Stimulated activated CD4-positive, alpha-beta T cell treated with anti-CD3 and anti-CD28 coated beads, Interleukin-4, amount 100 ng/mL, for 24 hours (primary cell): ENCODE measurements around the gene SLC2A1.

ENCODE experiments used
- DNase-seq: peaks from one replicate; pipeline ENCODE4 v3.0.0-alpha.2; 2020

The SLC2A1 gene

GRCh38 chr1:42979896-42980800 lies 21.5 kb upstream of the SLC2A1 start:
- no peak for DNase-seq

GRCh38 chr1:42979036-42979430 lies 20.4 kb upstream of the SLC2A1 start:
- DNase-seq, result no peak

DNA sequence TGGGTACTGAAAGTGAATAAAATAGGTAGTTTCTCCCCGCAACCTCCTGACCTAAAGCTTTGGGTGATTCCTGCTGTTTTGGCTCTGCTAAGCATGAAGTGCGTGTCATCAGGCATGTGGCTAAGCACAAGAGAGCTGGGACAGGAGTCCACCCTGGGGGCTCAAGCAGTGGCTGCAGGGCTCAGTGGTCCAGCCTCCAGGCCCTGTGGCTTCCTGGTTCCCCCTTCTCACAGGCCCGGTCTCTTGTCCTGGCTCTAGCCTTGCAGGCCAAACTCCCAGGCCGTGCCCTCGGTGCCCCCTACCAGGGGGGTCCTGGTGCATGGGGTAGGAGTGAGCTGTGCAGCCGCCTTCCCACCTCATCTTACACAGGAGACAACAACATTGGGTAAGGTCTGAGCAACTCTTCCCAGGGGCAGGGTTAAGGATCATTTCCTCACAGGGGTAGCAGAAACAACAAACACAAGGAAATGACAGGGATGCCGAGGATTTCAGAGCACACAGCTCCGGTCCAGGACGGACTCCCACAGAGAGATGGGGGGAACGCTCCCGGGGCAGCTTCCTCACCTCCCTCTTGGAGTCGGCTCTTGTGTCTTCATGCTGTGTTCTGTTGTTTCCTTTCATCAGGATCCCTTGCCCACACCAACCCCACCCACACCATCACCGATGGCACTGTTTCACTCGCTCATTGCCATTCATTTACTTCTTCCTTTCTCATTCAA lies 19.8 kb upstream of the SLC2A1 start:
- no peak for DNase-seq

GRCh38 chr1:42977653-42978052 lies 19.0 kb upstream of the SLC2A1 start:
- DNase-seq, result no peak

- DNase-seq, result no peak
Observed at GRCh38 chr1:42975561-42976225, 17.0 kb upstream of the SLC2A1 start.

GRCh38 chr1:42974767-42975437 lies 16.2 kb upstream of the SLC2A1 start:
- no peak for DNase-seq

DNA sequence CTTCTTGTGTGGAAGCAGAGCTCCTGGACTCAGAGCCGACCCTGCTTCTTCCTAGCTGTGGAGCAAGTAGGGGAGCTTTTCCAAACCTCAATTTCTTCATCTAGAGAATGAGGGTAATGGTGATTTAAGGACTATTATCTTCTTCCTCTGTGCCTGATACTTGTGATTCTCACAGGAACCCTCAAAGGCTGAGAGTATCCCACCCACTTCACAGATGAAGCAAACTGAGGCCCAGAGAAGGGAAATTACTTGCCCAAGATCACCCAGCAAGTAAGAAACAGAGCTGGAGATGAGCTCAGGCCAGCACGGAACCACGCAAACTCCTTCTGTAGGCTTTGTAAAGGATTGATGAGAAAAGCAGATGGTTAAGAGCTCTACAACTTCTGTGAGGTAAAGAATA lies 15.1 kb upstream of the SLC2A1 start:
- no peak for DNase-seq

- DNase-seq, result no peak
Observed at GRCh38 chr1:42973286-42973685, 14.6 kb upstream of the SLC2A1 start.

- no peak for DNase-seq
Observed at GRCh38 chr1:42971841-42972291, 13.2 kb upstream of the SLC2A1 start.

- no peak for DNase-seq
Observed at GRCh38 chr1:42970143-42970542, 11.5 kb upstream of the SLC2A1 start.

- DNase-seq, result no peak
Observed at GRCh38 chr1:42968654-42969053, 10.0 kb upstream of the SLC2A1 start.

- no peak for DNase-seq
Observed at GRCh38 chr1:42966688-42967612, 8.3 kb upstream of the SLC2A1 start.

DNA sequence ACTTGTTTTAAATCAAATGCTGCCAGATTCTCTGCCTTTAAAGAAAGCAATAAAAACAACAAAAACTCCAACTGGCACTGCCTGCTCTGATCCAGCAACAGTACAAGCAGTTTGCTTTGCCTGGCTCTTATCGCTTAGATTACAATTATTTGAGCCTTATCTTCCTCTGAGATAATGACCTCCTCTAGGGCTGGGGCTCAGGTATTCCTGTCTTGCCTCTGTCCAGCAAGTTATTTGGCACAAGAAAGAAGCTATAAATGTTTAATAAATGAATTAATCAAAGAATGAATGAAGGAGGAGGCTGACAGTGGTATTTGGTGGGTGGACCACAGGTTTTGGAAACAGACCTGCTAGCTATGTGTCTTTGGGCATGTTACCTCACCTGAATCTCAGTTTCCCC lies 6.7 kb upstream of the SLC2A1 start:
- no peak for DNase-seq

DNA sequence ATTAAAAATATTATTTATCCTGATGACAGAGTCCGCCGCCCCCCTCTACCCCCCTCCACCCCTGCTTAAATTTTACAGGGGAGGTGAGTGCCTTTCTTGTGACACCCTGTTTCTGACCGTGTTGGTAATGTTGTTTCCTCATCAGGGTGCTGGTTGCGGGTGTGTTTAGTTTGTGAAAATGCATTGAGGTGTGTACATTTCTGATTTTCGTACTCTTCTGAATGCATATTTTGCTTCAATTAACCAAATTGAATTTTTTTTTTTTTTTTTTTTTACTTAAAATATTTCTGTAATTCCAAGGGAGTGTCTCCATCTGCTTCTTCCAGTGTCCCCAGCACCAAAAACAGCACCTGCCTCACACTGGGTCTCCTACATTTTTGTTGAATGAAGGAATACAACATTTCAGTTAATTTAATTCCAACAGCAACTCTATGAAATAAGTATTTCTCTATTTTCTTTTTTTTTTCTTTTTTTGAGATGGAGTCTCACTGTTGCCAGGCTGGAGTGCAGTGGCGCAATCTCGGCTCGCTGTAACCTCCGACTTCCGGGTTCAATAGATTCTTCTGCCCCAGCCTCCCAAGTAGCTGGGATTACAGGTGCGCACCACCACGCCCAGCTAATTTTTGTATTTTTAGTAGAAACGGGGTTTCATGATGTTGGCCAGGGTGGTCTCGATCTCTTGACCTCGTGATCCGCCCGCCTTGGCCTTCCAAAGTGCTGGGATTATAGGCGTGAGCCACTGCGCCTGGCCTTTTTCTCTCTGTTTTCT lies 5.6 kb upstream of the SLC2A1 start:
- no peak for DNase-seq

- no peak for DNase-seq
Observed at GRCh38 chr1:42963378-42964043, 4.8 kb upstream of the SLC2A1 start.

DNA sequence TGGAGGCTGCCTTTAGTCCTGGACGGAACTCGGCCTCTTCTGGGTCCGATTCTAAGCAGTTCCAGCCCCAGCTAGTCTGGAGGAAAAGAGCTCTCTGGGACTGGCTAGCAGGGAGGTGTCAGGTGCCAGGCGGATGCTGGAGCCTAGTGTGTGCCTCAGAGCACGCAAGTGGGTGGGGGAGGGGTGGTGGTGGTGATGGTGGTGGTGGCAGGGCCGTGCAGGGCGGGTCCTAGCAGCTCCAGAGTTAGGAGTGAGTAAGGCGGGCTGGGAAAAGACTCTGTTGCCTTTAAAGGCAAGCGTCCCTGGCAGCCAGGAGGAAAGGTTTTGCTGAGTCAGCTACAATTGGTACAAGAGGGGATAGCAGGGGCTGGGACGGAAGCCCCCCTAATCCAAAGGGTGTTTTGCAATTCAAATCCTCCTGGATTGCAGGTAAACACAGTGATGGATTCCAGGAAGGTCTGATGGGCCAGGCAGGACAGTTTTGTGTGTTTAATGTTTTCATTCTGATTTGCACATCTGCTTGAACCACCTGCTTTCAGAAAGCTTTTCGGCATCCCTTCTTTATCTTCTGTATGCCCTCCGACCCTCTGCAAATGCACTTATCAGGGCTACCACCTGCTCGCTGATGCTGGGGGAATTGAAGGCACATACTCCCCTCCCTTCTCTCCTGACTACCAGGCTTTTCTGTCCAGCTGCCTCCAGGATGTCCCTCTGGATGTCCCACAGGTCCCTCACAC lies 4.1 kb upstream of the SLC2A1 start:
- no peak for DNase-seq

DNA sequence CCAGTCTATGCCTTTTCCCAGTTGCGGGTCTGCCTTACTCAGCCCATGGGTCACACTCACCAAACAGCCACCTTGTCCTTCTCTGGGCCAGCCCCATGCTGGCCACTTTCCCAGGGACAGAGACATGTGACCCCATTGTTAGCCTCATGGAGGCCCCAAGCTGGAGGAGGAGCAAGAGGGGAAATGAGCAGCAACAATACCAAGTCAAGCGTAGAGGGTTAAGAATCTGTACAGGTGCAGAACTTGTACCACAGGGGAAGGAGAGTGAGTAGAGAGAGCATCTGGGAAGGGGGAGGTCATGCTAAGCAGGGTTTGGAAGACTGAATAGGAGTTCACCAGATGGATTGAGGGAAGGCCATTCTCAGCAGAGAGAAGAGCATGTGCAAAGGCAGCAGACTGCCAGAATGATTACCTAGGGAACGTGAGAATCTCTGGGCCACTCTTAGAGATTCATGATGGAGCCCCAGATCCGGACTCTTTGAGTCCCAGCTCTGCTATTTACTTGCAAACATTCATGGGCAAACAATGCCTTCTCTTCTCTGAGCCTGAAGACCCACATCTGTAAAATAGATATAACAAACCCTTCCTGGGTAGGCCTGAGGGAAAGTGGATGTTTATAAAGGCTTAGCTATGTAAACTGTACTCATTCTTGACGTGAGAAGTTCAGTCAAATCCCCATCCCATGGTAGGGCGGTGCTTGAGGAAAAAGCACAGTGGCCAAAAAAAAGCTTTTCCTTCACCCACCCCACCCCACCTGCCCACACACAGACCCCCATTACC lies 2.8 kb upstream of the SLC2A1 start:
- DNase-seq, result no peak

DNA sequence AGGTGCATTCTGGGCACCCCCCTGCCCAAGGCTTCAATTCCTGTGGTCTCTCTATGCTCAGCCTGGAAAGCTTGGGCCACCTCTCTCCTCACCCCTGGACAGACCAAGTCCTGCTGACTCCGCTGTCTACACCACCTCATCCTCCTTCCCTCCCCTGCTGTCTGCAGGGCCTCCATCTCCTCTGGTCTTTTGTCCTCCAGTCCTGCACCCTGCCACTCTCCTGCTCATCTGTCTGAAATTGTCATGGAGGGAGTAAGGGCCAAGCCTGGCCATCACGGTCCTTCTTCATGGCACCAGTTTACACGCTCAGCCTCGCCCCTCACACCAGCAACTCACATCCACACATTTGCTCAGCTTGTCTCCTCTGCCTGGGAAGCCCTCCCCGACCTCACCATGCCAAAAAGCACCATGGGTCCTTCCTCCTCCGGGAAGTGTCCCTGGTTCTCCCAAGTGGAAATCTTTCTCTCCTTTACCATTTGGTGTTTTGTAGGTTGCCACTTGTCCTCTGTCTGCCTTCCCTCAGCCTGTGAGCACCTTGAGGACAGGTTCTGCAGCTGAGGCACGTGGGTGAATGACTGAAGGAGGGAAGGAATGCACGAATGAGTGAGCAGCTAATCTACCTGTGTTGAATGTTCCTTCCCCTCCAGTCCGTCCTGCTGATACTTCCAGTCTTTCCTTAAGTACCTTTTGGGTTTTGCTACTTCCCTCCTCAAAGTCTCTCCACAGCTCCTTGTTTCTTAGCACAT lies 2.1 kb upstream of the SLC2A1 start:
- DNase-seq, result no peak

GRCh38 chr1:42960122-42960390 lies 1.4 kb upstream of the SLC2A1 start:
- no peak for DNase-seq
